PC-9 (cell line): ENCODE data around the gene CLCA1. TPM values are rescaled to one million over a fixed set of nuclear protein-coding genes. Genes with fewer than 3 reads are reported as not detected.

ENCODE experiments used
- BruUV-seq: library from RNA; stranded (reverse); fragments of 400-500 nt; replicated peaks from 2 replicates; lab custom pipeline; 2021; lab: Mats Ljungman, UMichigan
- CTCF ChIA-PET: fragments of 300-600 bp; sonication (Branson Sonifier 250); formaldehyde crosslinking; loops from one replicate; lab custom pipeline; 2022; ENCODE audit warnings: antibody characterized with exemption; lab: Charles Lee
- POLR2A ChIA-PET: fragments of 300-600 bp; sonication (Branson Sonifier 250); formaldehyde crosslinking; loops from one replicate; lab custom pipeline; 2022; ENCODE audit warnings: antibody characterized with exemption; ENCODE audit not compliant: unreplicated experiment; lab: Charles Lee
- DNase-seq, 2 experiments: peaks; one replicate each; pipeline versions ENCODE4 v3.0.0 to v3.0.0-alpha.2; 2015 to 2022; ENCODE audit warnings: mixed read lengths in 1 of 2
- H2AFZ ChIP-seq: fragments of 200-600 bp; sonication (generic); 2 replicates; pipeline ENCODE4 v1.8.1; 2017; ENCODE audit warnings: antibody characterized with exemption
- H3F3A ChIP-seq: fragments of 200-600 bp; sonication (generic); 2 replicates; pipeline ENCODE4 v1.8.1; 2017; ENCODE audit warnings: antibody characterized with exemption, mild to moderate bottlenecking, low read depth; ENCODE audit not compliant: insufficient read depth
- H3K27ac ChIP-seq: fragments of 200-600 bp; sonication (generic); 2 replicates; pipeline ENCODE4 v1.6.1; 2016; ENCODE audit warnings: mixed run types
- H3K27me3 ChIP-seq: fragments of 200-600 bp; sonication (generic); 2 replicates; pipeline ENCODE4 v1.6.1; 2016; ENCODE audit warnings: low read depth, mixed run types; ENCODE audit not compliant: insufficient read depth
- H3K36me3 ChIP-seq: fragments of 200-600 bp; sonication (generic); 2 replicates; pipeline ENCODE4 v1.6.1; 2016; ENCODE audit warnings: low read depth, mixed run types
- H3K4me1 ChIP-seq: fragments of 200-600 bp; sonication (generic); replicated peaks from 2 replicates; pipeline ENCODE4 v1.6.1; 2016; ENCODE audit warnings: mixed run types; ENCODE audit not compliant: insufficient read depth
- H3K4me2 ChIP-seq: fragments of 200-600 bp; sonication (generic); 2 replicates; pipeline ENCODE4 v1.6.1; 2017; ENCODE audit warnings: mixed run types
- H3K4me3 ChIP-seq: fragments of 200-600 bp; sonication (generic); 2 replicates; pipeline ENCODE4 v1.6.1; 2016; ENCODE audit warnings: mixed run types
- H3K79me2 ChIP-seq: fragments of 200-600 bp; sonication (generic); 2 replicates; pipeline ENCODE4 v1.6.1; 2017; ENCODE audit warnings: low read depth, mixed run types
- H3K9me2 ChIP-seq: fragments of 200-600 bp; sonication (generic); 2 replicates; pipeline ENCODE4 v1.8.1; 2017; ENCODE audit warnings: mild to moderate bottlenecking; ENCODE audit not compliant: insufficient read depth
- H3K9me3 ChIP-seq: fragments of 200-600 bp; sonication (generic); 2 replicates; pipeline ENCODE4 v1.8.1; 2016; ENCODE audit warnings: low read depth; ENCODE audit not compliant: insufficient read depth
- H4K20me1 ChIP-seq: fragments of 200-600 bp; sonication (generic); 2 replicates; pipeline ENCODE4 v1.8.1; 2017; ENCODE audit not compliant: insufficient read depth
- CTCF ChIP-seq: fragments of 200-600 bp; sonication (generic); conservative IDR thresholded peaks from 2 replicates; pipeline ENCODE4 v1.6.1; 2017; ENCODE audit warnings: mixed run types, antibody characterized with exemption, mild to moderate bottlenecking, moderate library complexity
- EZH2 ChIP-seq: fragments of 200-600 bp; sonication (generic); IDR thresholded peaks from 2 replicates; pipeline ENCODE4 v1.8.0; 2017; ENCODE audit warnings: antibody characterized with exemption, low read depth
- intact Hi-C: fragments of 100-400 bp; cut with micrococcal nuclease; formaldehyde crosslinking; loops from one replicate; pipeline ENCODE4 v1.10.0; 2022; ENCODE audit not compliant: unreplicated experiment
- total RNA-seq: library from RNA; stranded (reverse); gene quantifications from 2 replicates; pipeline ENCODE4 v1.2.3, GENCODE V29; 2021

Gene CLCA1
- total RNA-seq, 1 experiment from 2014 or later: not detected

GRCh38 chr1:86448670-86449069 lies 20.1 kb upstream of the CLCA1 start:
- TF ChIP-seq EZH2 (no peak), CTCF (no peak)
- CTCF ChIA-PET: interaction anchor here (0.7 kb wide), 1 partner anchor 187 kb away, joined by 3 read pairs; no protein-coding TSS in a partner anchor

GRCh38 chr1:86449103-86449502 lies 19.6 kb upstream of the CLCA1 start:
- TF ChIP-seq CTCF: no peak
- no peaks in the 10 kb centered on the region for H4K20me1 ChIP-seq
- H3K27ac ChIP-seq: no peak overlapping the region
- H3K4me3 ChIP-seq: no peak overlapping the region
- ChIA-PET POLR2A (no interaction called here), CTCF (interaction anchor here (0.7 kb wide), 1 partner anchor 186 kb away, joined by 3 read pairs; no protein-coding TSS in a partner anchor)
- intact Hi-C loops: no loop called here
- no peak overlapping the region for H2AFZ ChIP-seq
- H3F3A ChIP-seq: no peaks in the 10 kb centered on the region
- no peaks in the 10 kb centered on the region for H3K27me3 ChIP-seq
- H3K4me1 ChIP-seq: no peaks in the 10 kb centered on the region
- DNase-seq: no peak
- no TSS peak for BruUV-seq
- no peaks in the 10 kb centered on the region for H3K9me3 ChIP-seq
- no peak overlapping the region for H3K4me2 ChIP-seq
- no peaks in the 10 kb centered on the region for H3K36me3 ChIP-seq
- H3K79me2 ChIP-seq: no peaks in the 10 kb centered on the region
- no peaks in the 10 kb centered on the region for H3K9me2 ChIP-seq

More at GRCh38 chr1:86448670-86449069, 20.1 kb upstream of the CLCA1 start:
- no peaks in the 10 kb centered on the region for H3K27me3 ChIP-seq
- no peak for DNase-seq
- no peaks in the 10 kb centered on the region for H3K9me3 ChIP-seq
- no peak overlapping the region for H2AFZ ChIP-seq
- no peak overlapping the region for H3K27ac ChIP-seq
- H3K36me3 ChIP-seq: no peaks in the 10 kb centered on the region
- no peak overlapping the region for H3K4me3 ChIP-seq
- no peaks in the 10 kb centered on the region for H3F3A ChIP-seq
- POLR2A ChIA-PET: no interaction called here
- H3K4me1 ChIP-seq: no peaks in the 10 kb centered on the region
- no peaks in the 10 kb centered on the region for H4K20me1 ChIP-seq
- intact Hi-C loops: no loop called here
- H3K79me2 ChIP-seq: no peaks in the 10 kb centered on the region
- H3K4me2 ChIP-seq: no peak overlapping the region
- no peaks in the 10 kb centered on the region for H3K9me2 ChIP-seq
- BruUV-seq: no TSS peak

- Histone ChIP-seq H2AFZ (no peak overlapping the region), H3K9me2 (no peaks in the 10 kb centered on the region), H3K4me1 (no peaks in the 10 kb centered on the region), H3K36me3 (no peaks in the 10 kb centered on the region), H3K27ac (no peak overlapping the region), H3K9me3 (no peaks in the 10 kb centered on the region), H3K27me3 (no peaks in the 10 kb centered on the region), H3K79me2 (no peaks in the 10 kb centered on the region), H4K20me1 (no peaks in the 10 kb centered on the region), H3K4me2 (no peak overlapping the region), H3K4me3 (no peak overlapping the region), H3F3A (no peaks in the 10 kb centered on the region)
- DNase-seq: no peak
- CTCF ChIA-PET: no interaction called here
- intact Hi-C loops: no loop called here
- no TSS peak for BruUV-seq
- TF ChIP-seq EZH2 (no peak), CTCF (no peak)
- POLR2A ChIA-PET: no interaction called here
Measured at GRCh38 chr1:86450847-86451246, 17.9 kb upstream of the CLCA1 start.
